Stimulated activated CD8-positive, alpha-beta memory T cell treated with anti-CD3 and anti-CD28 coated beads, Interleukin-7, amount 100 ng/mL, for 4 hours (primary cell): Measurements from ENCODE around the gene SERTAD1.
A peak's percentile ranks its signal among the peaks of the same experiment; 100 is the strongest.
"Not testable (repeated sequence)": the region's sequence is repeated elsewhere in the genome, so short reads cannot be mapped to it uniquely, and the experiment has no call there.

Experiments used
- DNase-seq, 2 donors: peaks; one replicate each; pipeline ENCODE4 v3.0.0-alpha.2; 2020; ENCODE audit warnings: low read depth in 2 of 2

SERTAD1 gene

GRCh38 chr19:40452016-40452415 is 26.2 kb upstream of the SERTAD1 start:
- no peak for DNase-seq

GRCh38 chr19:40450664-40451063 is 24.9 kb upstream of the SERTAD1 start:
- DNase-seq: no peak

GRCh38 chr19:40449506-40449905 is 23.7 kb upstream of the SERTAD1 start:
- no peak for DNase-seq

GRCh38 chr19:40446263-40446784 is 20.5 kb upstream of the SERTAD1 start:
- no peak for DNase-seq

GRCh38 chr19:40445780-40446262 is 20.0 kb upstream of the SERTAD1 start:
- DNase-seq: no peak

- DNase-seq: no peak
These were observed 19.1 kb upstream of the SERTAD1 start for GRCh38 chr19:40444825-40445312.

- peak; percentile 92 to 97 for DNase-seq
These were observed 18.4 kb upstream of the SERTAD1 start, which contains the start of gene SERTAD3 for GRCh38 chr19:40444000-40444824. TSS of gene SERTAD3 (minus strand) at chr19:40444335. CDS start at chr19:40442080, 2,255 bp downstream.

GRCh38 chr19:40443131-40443999 is 17.6 kb upstream of the SERTAD1 start:
- DNase-seq: peak; percentile 99

- DNase-seq: no peak
These were observed 16.7 kb upstream of the SERTAD1 start for GRCh38 chr19:40442328-40443130.

- no peak for DNase-seq
These were observed 16.0 kb upstream of the SERTAD1 start for GRCh38 chr19:40441719-40442253.

- DNase-seq: no peak
These were observed 12.5 kb upstream of the SERTAD1 start for GRCh38 chr19:40438284-40438683.

- DNase-seq: peak in 1 of 2 donors; percentile 44
These were observed 7.8 kb upstream of the SERTAD1 start for GRCh38 chr19:40433391-40434216.

GRCh38 chr19:40432760-40433159 is 7.0 kb upstream of the SERTAD1 start:
- not testable (repeated sequence) for DNase-seq

GRCh38 chr19:40431698-40432097 is 5.9 kb upstream of the SERTAD1 start:
- no peak for DNase-seq

GRCh38 chr19:40430242-40430641 is 4.5 kb upstream of the SERTAD1 start:
- DNase-seq: not testable (repeated sequence)

GRCh38 chr19:40428197-40428596 is 2.4 kb upstream of the SERTAD1 start:
- not testable (repeated sequence) for DNase-seq

GRCh38 chr19:40424637-40425449 is 949 bp downstream of the SERTAD1 start:
- DNase-seq: no peak

- no peak for DNase-seq
These were observed 1.9 kb downstream of the SERTAD1 start for GRCh38 chr19:40423938-40424337.
